ENCODE results near the gene TRIM9.

DNA sequence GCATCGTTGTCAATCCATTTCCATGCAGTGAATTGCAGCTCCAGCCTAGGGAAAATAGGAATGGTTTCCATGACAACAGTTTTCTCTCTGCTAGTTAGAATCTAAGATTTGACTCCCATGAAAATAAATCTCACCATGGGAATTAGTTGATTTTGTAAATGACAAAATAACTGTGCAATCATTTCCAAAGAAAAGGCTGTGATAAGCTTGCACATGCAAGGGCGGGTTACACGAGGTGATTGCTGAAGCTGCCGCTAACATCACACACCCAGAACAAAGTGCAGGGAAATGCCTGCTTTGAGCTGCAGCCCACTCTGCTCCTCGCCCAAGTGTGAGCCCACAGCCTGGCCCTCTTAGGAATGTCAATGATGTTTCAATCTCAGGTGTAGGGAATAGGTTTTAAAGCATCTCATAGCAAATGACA, 53.8 kb downstream of the TRIM9 start:
- TF ChIP-seq, protein P1, sequence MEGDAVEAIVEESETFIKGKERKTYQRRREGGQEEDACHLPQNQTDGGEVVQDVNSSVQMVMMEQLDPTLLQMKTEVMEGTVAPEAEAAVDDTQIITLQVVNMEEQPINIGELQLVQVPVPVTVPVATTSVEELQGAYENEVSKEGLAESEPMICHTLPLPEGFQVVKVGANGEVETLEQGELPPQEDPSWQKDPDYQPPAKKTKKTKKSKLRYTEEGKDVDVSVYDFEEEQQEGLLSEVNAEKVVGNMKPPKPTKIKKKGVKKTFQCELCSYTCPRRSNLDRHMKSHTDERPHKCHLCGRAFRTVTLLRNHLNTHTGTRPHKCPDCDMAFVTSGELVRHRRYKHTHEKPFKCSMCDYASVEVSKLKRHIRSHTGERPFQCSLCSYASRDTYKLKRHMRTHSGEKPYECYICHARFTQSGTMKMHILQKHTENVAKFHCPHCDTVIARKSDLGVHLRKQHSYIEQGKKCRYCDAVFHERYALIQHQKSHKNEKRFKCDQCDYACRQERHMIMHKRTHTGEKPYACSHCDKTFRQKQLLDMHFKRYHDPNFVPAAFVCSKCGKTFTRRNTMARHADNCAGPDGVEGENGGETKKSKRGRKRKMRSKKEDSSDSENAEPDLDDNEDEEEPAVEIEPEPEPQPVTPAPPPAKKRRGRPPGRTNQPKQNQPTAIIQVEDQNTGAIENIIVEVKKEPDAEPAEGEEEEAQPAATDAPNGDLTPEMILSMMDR (IDR thresholded peaks at IDR 0.05): no peak
- no peak for TF ChIP-seq POLR2A (IDR thresholded peaks at IDR 0.05)

All from right lobe of liver (tissue), 4 donors.